Liver (tissue), 9 donors: ENCODE measurements around the gene FCHO2. TPM values are rescaled to one million over a fixed set of nuclear protein-coding genes. Genes with fewer than 3 reads are reported as not detected.

Experiments used
- DNase-seq: peaks from one replicate; pipeline ENCODE4 v3.0.0-alpha.2; 2017; ENCODE audit warnings: low spot score
- H3K27ac ChIP-seq, 2 donors: one replicate each; pipeline ENCODE4 v1.7.0; 2013; ENCODE audit warnings: inconsistent platforms in 2 of 2, low read length in 2 of 2, control low read depth in 1 of 2, low read depth in 1 of 2, mild to moderate bottlenecking in 1 of 2
- H3K27me3 ChIP-seq, 4 donors: one replicate each; pipeline versions ENCODE4 v1.6.1 to v1.7.0; 2013; ENCODE audit warnings: low read length in 3 of 4, inconsistent platforms in 1 of 4, mild to moderate bottlenecking in 1 of 4, moderate library complexity in 1 of 4; ENCODE audit not compliant: control insufficient read depth in 4 of 4, insufficient read depth in 4 of 4
- H3K36me3 ChIP-seq, 4 donors: one replicate each; pipeline versions ENCODE4 v1.6.1 to v1.7.0; 2013; ENCODE audit warnings: low read length in 3 of 4, mild to moderate bottlenecking in 3 of 4, low read depth in 1 of 4, moderate library complexity in 1 of 4; ENCODE audit not compliant: control insufficient read depth in 4 of 4, insufficient read depth in 3 of 4
- H3K4me1 ChIP-seq, 4 donors: one replicate each; pipeline versions ENCODE4 v1.6.1 to v1.7.0; 2013; ENCODE audit warnings: low read length in 3 of 4, mild to moderate bottlenecking in 3 of 4, moderate library complexity in 1 of 4; ENCODE audit not compliant: control insufficient read depth in 4 of 4, insufficient read depth in 4 of 4
- H3K4me3 ChIP-seq, 3 donors: one replicate each; pipeline versions ENCODE4 v1.6.1 to v1.7.0; 2013; ENCODE audit warnings: low read length in 3 of 3, control low read depth in 1 of 3, low read depth in 1 of 3, mild to moderate bottlenecking in 1 of 3
- H3K9ac ChIP-seq, 2 donors: one replicate each; pipeline ENCODE4 v1.7.0; 2013; ENCODE audit warnings: low read length in 2 of 2, mild to moderate bottlenecking in 2 of 2, moderate library complexity in 2 of 2, control low read depth in 1 of 2, low read depth in 1 of 2
- H3K9me3 ChIP-seq, 4 donors: one replicate each; pipeline versions ENCODE4 v1.6.1 to v1.7.0; 2013; ENCODE audit warnings: low read length in 3 of 4; ENCODE audit not compliant: control insufficient read depth in 4 of 4
- EGR1 ChIP-seq, 2 donors: IDR thresholded peaks; 2 replicates each; pipeline ENCODE4 v1.6.1; 2016 to 2018; ENCODE audit warnings: antibody characterized with exemption in 2 of 2, low read depth in 2 of 2
- FOXA1 ChIP-seq: IDR thresholded peaks from 2 replicates; pipeline ENCODE4 v1.6.1; 2016; ENCODE audit warnings: antibody characterized with exemption
- FOXA2 ChIP-seq: IDR thresholded peaks from 2 replicates; pipeline ENCODE4 v1.6.1; 2016; ENCODE audit warnings: antibody characterized with exemption
- GABPA ChIP-seq, 2 donors: IDR thresholded peaks in 1 of 2; conservative IDR thresholded peaks in 1 of 2; 2 replicates each; pipeline ENCODE4 v1.6.1; 2016; ENCODE audit warnings: antibody characterized with exemption in 2 of 2, mild to moderate bottlenecking in 1 of 2, moderate library complexity in 1 of 2
- HNF4A ChIP-seq, 2 donors: conservative IDR thresholded peaks; 2 replicates each; pipeline ENCODE4 v1.6.1; 2016; ENCODE audit warnings: antibody characterized with exemption in 2 of 2, mild to moderate bottlenecking in 2 of 2
- HNF4G ChIP-seq: IDR thresholded peaks from 2 replicates; pipeline ENCODE4 v1.6.1; 2016; ENCODE audit warnings: antibody characterized with exemption
- JUND ChIP-seq, 2 donors: IDR thresholded peaks; 2 replicates each; pipeline ENCODE4 v1.6.1; 2016; ENCODE audit warnings: antibody characterized with exemption in 2 of 2
- NR2F2 ChIP-seq: IDR thresholded peaks from 2 replicates; pipeline ENCODE4 v1.6.1; 2016; ENCODE audit warnings: antibody characterized with exemption
- RAD21 ChIP-seq, 2 donors: IDR thresholded peaks; 2 replicates each; pipeline ENCODE4 v1.6.1; 2016; ENCODE audit warnings: antibody characterized with exemption in 2 of 2, mild to moderate bottlenecking in 2 of 2
- RXRA ChIP-seq, 2 donors: IDR thresholded peaks; 2 replicates each; pipeline ENCODE4 v1.6.1; 2017 to 2018; ENCODE audit warnings: antibody characterized with exemption in 2 of 2, mild to moderate bottlenecking in 1 of 2
- SP1 ChIP-seq: IDR thresholded peaks from 2 replicates; pipeline ENCODE4 v1.6.1; 2018; ENCODE audit warnings: antibody characterized with exemption, mild to moderate bottlenecking
- TAF1 ChIP-seq: conservative IDR thresholded peaks from 2 replicates; pipeline ENCODE4 v1.6.1; 2016; ENCODE audit warnings: antibody characterized with exemption, mild to moderate bottlenecking
- YY1 ChIP-seq: IDR thresholded peaks from 2 replicates; pipeline ENCODE4 v1.6.1; 2016; ENCODE audit warnings: antibody characterized with exemption, mild to moderate bottlenecking
- WGBS: extraction: QIAGEN DNeasy Blood & Tissue Kit; methylation state at CpG from one replicate; pipeline ENCODE4 v1.1.7; 2013; 5-methylcytosine and 5-hydroxymethylcytosine counted together
- polyA plus RNA-seq, 2 donors: library from polyadenylated mRNA; stranded (reverse) in 1 of 2; unstranded in 1 of 2; fragments of 200-250 nt in 1 of 2; fragments of >200 nt in 1 of 2; fragmentation: Nextera tagmentation in 1 of 2; extraction: Ambion mirVana in 1 of 2; gene quantifications; one replicate each; pipeline versions ENCODE4 v1.2.1 to v1.2.3, GENCODE V29; 2013 to 2015
- total RNA-seq, 2 donors: library from RNA; depleted of rRNA; stranded (reverse); fragments of >200 nt; gene quantifications; one replicate each; pipeline ENCODE4 v1.2.3, GENCODE V29; 2014
- TF ChIP-seq, protein P1 (sequence below): IDR thresholded peaks from 2 replicates; pipeline ENCODE4 v1.6.1; 2016; ENCODE audit warnings: antibody characterized with exemption, mild to moderate bottlenecking
- TF ChIP-seq, protein P2 (sequence below): IDR thresholded peaks from 2 replicates; pipeline ENCODE4 v1.6.1; 2016; ENCODE audit warnings: antibody characterized with exemption
- TF ChIP-seq, protein P3 (sequence below): fragments of 150-350 bp; IDR thresholded peaks from 2 replicates; pipeline ENCODE4 v1.5.1; 2017; ENCODE audit warnings: improper control_type of control experiment, low read depth, low read length; ENCODE audit not compliant: missing input control
- TF ChIP-seq, protein P4 (sequence below): IDR thresholded peaks from 2 replicates; pipeline ENCODE4 v1.6.1; 2016; ENCODE audit warnings: antibody characterized with exemption
- TF ChIP-seq, protein P5 (sequence below): IDR thresholded peaks from 2 replicates; pipeline ENCODE4 v1.6.1; 2016; ENCODE audit warnings: antibody characterized with exemption
- donor health status: healthy.
- donor health status: healthy.
- donor health status: healthy.
- donor health status: healthy.
- donor health status: healthy.

Gene FCHO2
- total and polyA plus RNA-seq, 4 donors: 5.3 to 37.5 (median 9.3) TPM

DNA sequence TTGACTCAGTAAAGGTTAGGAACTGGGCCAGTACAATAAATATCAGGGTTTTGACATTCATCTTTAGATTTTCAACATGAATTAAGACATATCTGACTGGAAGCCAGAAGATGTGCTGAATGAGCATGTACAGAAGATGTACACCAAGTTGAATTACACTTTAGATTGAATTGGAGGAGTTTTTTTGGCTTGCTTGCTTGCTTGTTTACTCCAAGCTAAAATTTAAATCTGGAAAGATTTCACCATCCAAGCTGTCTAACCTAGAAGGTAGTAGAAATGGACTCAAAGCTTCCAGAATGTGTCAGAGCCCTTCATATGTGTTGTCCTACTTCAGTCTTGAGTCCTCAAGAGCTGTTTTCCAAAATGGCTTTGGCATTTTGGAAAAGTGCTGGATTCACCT lies 49.0 kb upstream of the FCHO2 start:
- TF ChIP-seq RAD21 (IDR thresholded peaks at IDR 0.05): no peak
- TF ChIP-seq, protein P1, sequence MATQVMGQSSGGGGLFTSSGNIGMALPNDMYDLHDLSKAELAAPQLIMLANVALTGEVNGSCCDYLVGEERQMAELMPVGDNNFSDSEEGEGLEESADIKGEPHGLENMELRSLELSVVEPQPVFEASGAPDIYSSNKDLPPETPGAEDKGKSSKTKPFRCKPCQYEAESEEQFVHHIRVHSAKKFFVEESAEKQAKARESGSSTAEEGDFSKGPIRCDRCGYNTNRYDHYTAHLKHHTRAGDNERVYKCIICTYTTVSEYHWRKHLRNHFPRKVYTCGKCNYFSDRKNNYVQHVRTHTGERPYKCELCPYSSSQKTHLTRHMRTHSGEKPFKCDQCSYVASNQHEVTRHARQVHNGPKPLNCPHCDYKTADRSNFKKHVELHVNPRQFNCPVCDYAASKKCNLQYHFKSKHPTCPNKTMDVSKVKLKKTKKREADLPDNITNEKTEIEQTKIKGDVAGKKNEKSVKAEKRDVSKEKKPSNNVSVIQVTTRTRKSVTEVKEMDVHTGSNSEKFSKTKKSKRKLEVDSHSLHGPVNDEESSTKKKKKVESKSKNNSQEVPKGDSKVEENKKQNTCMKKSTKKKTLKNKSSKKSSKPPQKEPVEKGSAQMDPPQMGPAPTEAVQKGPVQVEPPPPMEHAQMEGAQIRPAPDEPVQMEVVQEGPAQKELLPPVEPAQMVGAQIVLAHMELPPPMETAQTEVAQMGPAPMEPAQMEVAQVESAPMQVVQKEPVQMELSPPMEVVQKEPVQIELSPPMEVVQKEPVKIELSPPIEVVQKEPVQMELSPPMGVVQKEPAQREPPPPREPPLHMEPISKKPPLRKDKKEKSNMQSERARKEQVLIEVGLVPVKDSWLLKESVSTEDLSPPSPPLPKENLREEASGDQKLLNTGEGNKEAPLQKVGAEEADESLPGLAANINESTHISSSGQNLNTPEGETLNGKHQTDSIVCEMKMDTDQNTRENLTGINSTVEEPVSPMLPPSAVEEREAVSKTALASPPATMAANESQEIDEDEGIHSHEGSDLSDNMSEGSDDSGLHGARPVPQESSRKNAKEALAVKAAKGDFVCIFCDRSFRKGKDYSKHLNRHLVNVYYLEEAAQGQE: no peak
- no peak for TF ChIP-seq TAF1
- Histone ChIP-seq H3K9ac (no peak overlapping the region), H3K36me3 (peaks cover 14 to 51% (median 48%) of the 10 kb centered on the region in 4 donors), H3K9me3 (no peaks in the 10 kb centered on the region), H3K27me3 (no peaks in the 10 kb centered on the region), H3K4me1 (no peaks in the 10 kb centered on the region), H3K4me3 (no peak overlapping the region), H3K27ac (no peak overlapping the region)
- DNase-seq: no peak

DNA sequence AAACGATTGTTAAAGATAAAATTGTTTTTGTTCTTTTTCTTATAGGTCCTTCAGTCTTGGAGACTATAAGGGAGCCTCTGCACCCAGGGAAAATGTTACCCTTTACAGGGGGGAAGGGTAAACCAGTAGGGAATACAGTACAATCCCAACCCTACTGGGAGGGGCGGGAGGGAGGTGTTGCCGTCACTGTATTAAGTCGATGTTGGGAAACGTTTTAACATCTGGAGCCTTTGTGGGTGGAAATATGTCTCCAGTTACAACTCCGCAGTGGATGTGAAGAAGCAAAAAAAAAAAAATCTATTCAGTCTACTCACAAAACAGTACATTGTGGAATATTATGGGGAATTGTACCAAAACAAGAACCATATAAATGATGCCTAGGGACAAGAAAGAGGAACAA lies 47.2 kb upstream of the FCHO2 start:
- Histone ChIP-seq H3K27ac (no peak overlapping the region), H3K36me3 (peaks cover 12 to 44% (median 41%) of the 10 kb centered on the region in 4 donors), H3K9ac (no peak overlapping the region), H3K27me3 (no peaks in the 10 kb centered on the region), H3K9me3 (no peaks in the 10 kb centered on the region), H3K4me3 (no peak overlapping the region), H3K4me1 (no peaks in the 10 kb centered on the region)
- no peak for DNase-seq
- TF ChIP-seq JUND (IDR thresholded peaks at IDR 0.05): no peak
- no peak for TF ChIP-seq HNF4A (conservative IDR thresholded peaks at IDR 0.05)
- no peak for TF ChIP-seq RAD21 (IDR thresholded peaks at IDR 0.05)
- no peak for TF ChIP-seq HNF4G
- TF ChIP-seq YY1: no peak
- no peak for TF ChIP-seq EGR1 (IDR thresholded peaks at IDR 0.05; ENCODE audit: low read depth in 2 of 2)
- TF ChIP-seq, protein P1: no peak
- TF ChIP-seq TAF1: no peak
- no peak for TF ChIP-seq SP1
- TF ChIP-seq FOXA2: no peak
- TF ChIP-seq, protein P2, sequence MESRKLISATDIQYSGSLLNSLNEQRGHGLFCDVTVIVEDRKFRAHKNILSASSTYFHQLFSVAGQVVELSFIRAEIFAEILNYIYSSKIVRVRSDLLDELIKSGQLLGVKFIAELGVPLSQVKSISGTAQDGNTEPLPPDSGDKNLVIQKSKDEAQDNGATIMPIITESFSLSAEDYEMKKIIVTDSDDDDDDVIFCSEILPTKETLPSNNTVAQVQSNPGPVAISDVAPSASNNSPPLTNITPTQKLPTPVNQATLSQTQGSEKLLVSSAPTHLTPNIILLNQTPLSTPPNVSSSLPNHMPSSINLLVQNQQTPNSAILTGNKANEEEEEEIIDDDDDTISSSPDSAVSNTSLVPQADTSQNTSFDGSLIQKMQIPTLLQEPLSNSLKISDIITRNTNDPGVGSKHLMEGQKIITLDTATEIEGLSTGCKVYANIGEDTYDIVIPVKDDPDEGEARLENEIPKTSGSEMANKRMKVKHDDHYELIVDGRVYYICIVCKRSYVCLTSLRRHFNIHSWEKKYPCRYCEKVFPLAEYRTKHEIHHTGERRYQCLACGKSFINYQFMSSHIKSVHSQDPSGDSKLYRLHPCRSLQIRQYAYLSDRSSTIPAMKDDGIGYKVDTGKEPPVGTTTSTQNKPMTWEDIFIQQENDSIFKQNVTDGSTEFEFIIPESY: no peak
- TF ChIP-seq, protein P3, sequence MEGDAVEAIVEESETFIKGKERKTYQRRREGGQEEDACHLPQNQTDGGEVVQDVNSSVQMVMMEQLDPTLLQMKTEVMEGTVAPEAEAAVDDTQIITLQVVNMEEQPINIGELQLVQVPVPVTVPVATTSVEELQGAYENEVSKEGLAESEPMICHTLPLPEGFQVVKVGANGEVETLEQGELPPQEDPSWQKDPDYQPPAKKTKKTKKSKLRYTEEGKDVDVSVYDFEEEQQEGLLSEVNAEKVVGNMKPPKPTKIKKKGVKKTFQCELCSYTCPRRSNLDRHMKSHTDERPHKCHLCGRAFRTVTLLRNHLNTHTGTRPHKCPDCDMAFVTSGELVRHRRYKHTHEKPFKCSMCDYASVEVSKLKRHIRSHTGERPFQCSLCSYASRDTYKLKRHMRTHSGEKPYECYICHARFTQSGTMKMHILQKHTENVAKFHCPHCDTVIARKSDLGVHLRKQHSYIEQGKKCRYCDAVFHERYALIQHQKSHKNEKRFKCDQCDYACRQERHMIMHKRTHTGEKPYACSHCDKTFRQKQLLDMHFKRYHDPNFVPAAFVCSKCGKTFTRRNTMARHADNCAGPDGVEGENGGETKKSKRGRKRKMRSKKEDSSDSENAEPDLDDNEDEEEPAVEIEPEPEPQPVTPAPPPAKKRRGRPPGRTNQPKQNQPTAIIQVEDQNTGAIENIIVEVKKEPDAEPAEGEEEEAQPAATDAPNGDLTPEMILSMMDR: no peak
- TF ChIP-seq RXRA (IDR thresholded peaks at IDR 0.05): no peak
- no peak for TF ChIP-seq FOXA1
- TF ChIP-seq, protein P4, sequence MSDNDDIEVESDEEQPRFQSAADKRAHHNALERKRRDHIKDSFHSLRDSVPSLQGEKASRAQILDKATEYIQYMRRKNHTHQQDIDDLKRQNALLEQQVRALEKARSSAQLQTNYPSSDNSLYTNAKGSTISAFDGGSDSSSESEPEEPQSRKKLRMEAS: no peak
- no peak for TF ChIP-seq NR2F2
- no peak for TF ChIP-seq GABPA (IDR thresholded peaks at IDR 0.05 in 1 of 2, conservative IDR thresholded peaks at IDR 0.05 in 1 of 2)
- TF ChIP-seq, protein P5, sequence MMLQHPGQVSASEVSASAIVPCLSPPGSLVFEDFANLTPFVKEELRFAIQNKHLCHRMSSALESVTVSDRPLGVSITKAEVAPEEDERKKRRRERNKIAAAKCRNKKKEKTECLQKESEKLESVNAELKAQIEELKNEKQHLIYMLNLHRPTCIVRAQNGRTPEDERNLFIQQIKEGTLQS: no peak
- WGBS: 95% methylated on average over 6 of the region's 6 CpGs
